SIG-M5 (cell line): ENCODE data around the gene AP1B1.

ENCODE experiments used
- DNase-seq: peaks from one replicate; lab custom pipeline; 2025; lab: John Stamatoyannopoulos, UW

The AP1B1 gene

GRCh38 chr22:29331658-29332300 lies 56.6 kb downstream of the AP1B1 start:
- DNase-seq, result no peak

- DNase-seq, result no peak
Observed at GRCh38 chr22:29331213-29331612, 57.2 kb downstream of the AP1B1 start.

DNA sequence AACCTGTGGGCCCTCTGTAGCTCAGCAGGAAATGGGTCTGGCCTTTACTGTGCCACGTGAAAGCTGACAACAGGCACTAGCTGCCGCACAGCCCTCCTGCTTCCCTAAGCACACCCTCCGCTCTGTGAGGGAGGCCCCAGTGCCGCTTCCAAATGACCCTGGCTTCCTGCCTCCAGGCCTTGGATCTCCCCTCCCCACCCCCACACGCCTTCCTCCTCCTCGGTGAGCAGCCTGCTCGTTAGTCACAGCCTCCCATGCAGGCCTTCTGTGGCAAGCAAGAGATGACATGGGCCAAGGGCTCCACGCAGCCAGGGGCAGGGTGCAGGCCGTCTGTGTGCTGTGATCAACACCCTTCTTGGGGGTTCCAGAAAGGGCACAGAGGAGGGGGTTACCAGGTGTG lies 57.6 kb downstream of the AP1B1 start:
- DNase-seq, result no peak

DNA sequence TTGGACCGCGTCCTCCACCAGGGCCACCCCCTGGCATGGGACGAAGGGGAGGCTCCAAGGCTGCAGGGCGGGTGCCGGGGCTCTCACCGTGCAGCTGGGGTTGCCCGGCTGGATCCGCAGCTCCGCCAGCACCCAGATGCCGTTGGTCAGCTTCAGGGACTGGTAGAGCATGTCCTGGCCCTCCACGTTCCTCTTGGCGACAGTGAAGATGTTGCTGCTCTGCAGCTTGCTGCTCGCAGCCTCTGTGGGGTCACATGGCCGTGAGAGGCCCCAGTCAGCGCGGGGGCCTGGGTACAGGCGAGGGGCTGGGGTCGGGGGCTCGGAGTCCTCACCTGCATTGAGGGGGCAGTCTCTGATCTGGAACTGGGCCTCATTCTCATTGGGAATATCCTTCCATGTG lies 58.1 kb downstream of the AP1B1 start:
- DNase-seq, result no peak

DNA sequence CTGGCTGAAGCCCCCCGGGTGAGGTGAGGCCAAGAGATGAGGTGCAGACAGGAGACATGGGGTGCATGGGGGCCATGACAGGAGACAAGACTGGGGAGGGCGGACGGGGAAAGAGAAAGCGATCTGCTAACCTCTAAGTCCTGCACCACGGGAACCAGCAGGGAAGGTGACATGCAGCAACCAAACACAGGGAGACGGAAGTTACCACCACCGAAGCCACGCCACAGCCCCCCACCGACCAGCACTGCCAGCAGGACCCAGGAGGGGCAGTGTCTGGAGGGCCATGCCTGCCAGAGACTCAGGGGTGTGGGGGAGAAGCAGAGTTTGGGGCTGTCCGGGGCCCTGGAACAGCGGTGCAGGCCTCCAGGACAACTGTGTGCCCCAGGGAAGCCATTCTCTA lies 58.8 kb downstream of the AP1B1 start:
- DNase-seq, result no peak

DNA sequence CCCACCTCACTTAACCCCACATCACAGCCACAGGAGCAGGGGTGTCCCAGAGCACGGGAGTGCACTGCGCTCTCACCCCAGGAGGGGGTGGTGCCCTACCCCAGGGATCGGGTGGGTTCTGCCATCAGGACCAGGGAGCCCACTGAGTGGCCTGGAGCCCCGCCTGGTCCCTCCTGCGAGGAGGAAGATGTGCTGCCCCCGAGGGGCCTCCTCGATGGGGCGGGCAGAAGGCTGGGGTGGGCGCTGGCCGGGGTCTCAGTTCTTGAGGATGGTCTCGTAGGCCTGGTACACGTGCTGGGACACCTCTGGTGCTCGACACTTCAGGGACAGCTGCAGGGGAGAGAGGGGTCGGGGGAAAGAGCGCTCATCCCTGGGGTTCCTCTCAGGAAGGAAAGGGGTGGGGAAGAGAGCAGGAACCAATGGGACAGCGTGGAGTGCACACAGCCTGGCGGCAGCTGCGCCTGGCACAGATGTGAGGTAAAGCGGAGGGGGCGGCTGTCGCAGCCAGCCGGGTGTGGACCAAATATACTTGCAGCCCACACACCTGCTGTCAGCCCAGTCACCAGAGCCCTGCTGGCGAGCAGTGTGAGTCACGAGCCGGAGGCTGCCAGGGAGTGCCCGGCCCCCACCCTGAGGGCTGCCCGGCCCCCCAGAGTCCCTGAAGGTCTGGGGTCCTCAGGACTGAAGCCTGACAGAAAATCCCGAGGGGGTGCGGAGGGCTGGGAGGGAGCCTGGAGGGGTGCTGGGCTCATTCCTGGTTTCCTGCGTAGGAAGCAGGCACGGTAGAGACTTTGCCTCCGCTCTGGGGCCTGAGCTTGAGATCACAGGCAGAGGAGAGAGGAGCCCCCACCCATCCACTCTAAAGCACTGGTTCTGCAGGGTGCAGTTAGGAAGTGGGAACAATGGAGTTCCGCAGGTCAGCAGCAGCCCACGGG lies 59.5 kb downstream of the AP1B1 start:
- no peak for DNase-seq

- DNase-seq, result no peak
Observed at GRCh38 chr22:29328055-29328454, 60.3 kb downstream of the AP1B1 start.

DNA sequence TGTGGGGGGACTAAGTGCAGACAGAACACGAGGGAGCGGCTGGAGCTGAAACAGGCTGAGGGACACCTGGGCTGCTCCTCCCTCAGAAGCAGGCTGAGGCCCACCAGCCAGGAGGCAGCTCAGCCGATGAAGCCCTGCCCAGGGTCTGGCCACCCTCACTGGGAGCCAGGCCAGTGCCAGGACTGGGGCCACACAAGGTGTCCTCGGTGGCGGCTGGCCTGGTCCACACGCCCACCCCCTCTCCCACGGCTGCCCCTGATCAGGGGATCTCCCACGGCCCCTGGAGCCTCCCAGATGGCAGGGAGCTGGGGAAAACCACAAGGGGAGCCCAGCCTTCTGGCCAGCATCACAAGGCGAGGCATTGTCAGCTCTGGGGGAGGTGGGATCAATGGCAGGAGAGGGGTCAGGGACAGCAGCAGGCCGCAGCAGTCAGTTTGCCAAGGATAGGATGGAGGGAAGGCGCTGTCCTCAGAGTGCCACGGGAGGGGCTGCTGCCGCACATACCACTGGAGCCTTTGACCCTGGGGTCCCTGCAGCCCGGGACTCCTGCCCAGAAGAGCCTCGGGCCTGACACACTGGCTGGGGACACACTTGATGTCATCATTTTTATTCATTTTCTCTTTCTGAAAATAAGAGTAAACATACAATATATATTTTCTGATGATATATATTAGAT lies 61.1 kb downstream of the AP1B1 start:
- DNase-seq, result no peak

DNA sequence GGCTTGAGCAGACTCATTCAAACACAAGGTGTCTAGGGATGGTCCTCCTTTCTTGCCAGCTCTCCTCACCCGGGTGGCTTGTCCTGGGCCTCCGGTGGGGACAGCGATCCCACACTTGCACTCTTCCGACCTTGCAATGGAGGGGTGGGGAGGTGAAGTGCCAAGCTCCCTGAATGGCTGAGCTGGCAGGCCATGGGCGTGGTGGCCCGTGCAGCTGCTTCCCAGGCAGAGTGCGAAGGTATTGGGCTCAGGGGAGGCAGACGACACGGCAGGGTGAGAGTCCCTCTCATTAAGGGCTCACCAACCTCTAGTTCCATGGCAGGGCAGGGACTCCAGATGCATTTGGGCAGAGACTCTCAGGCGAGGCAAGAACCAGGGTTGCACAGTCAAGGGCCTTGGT lies 61.9 kb downstream of the AP1B1 start:
- no peak for DNase-seq

GRCh38 chr22:29325785-29326315 lies 62.5 kb downstream of the AP1B1 start:
- no peak for DNase-seq

DNA sequence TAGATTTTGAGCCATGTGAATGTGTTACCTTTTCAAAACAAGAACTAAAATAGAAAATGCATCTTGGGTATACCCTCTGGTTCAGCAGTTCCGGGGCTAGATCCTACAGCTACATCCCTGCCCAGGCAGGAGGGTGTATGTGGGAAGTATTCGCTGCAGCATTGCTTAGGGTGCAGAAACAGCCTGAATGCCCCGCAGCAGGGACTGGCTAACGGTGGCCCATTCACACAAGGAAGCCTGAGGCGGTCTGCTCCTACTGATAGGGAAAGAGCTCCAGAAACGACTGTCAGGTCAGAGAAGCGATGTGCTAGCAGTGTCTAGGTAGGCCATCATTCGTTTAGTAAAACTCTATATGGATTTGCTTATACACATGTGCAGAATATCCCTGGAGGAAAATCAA lies 63.0 kb downstream of the AP1B1 start:
- DNase-seq, result no peak

DNA sequence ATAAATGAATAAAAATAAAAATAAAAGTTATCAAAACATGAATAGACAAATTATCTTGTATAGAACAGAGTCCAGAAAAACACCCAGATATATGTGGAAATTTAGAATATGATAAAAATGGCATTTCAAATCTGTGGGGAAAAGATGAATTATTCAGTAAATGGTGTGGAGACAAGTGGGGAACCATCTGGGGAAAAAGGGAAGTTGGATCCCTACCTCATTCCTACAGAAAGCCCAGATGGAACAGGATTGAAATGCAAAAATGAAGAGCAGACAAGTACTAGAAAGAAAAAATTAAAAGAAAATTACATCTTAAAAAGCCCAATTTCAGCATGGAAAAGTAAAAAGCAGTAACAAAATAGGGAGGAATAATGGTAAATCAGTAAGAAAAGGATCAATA lies 64.7 kb downstream of the AP1B1 start:
- no peak for DNase-seq

DNA sequence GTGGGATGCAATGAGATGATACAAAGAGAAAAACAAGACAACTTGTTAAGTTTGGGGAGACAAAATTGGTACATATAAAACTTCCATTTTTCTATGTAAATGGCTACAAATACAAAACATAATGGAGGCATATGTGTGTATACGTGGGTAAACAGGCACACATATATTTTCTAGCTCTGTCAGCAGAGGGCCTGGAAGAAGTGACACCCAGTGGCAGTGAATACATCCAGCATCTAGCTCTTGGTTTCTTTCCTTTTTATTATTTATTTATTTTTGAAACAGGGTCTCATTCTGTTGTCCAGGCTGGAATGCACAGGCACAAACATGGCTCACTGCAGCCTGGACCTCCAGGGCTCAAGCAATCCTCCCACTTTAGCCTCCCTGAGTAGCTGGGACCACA lies 67.8 kb downstream of the AP1B1 start:
- DNase-seq, result no peak

GRCh38 chr22:29319072-29319471 lies 69.3 kb downstream of the AP1B1 start:
- no peak for DNase-seq

- no peak for DNase-seq
Observed at GRCh38 chr22:29317827-29318454, 70.4 kb downstream of the AP1B1 start.

DNA sequence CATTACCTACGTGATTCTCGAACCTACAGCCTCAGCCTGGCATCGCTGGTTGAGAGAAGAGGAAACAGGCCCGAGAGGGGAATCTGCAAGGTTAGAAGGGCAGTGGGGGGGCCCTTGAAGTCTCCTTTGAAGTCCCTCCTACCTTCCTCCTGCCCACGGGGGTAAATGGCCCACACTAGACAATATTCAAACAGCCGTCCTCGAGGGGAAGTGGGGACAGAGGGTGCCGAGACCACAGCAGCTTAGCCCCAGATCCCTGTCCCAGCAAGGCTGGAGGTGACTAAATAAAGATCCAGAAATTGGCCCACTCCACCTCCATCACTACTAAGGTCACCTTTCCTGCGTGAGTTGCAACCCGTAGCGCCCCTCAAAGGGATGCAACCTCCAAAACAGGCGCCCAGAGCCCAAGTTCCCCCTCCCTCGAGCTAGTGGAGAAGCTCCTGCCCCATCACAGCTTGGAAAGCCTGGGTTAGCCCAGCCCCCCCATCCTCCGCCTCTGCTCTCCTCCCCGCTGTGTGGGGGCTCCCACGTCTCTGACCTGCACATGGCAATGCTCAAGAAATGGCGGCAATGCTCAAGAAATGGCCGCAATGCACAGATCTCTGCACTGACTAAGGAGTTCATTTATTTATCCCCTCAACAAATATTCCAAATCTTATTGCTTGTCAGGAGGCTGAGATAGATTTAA lies 72.1 kb downstream of the AP1B1 start:
- no peak for DNase-seq

DNA sequence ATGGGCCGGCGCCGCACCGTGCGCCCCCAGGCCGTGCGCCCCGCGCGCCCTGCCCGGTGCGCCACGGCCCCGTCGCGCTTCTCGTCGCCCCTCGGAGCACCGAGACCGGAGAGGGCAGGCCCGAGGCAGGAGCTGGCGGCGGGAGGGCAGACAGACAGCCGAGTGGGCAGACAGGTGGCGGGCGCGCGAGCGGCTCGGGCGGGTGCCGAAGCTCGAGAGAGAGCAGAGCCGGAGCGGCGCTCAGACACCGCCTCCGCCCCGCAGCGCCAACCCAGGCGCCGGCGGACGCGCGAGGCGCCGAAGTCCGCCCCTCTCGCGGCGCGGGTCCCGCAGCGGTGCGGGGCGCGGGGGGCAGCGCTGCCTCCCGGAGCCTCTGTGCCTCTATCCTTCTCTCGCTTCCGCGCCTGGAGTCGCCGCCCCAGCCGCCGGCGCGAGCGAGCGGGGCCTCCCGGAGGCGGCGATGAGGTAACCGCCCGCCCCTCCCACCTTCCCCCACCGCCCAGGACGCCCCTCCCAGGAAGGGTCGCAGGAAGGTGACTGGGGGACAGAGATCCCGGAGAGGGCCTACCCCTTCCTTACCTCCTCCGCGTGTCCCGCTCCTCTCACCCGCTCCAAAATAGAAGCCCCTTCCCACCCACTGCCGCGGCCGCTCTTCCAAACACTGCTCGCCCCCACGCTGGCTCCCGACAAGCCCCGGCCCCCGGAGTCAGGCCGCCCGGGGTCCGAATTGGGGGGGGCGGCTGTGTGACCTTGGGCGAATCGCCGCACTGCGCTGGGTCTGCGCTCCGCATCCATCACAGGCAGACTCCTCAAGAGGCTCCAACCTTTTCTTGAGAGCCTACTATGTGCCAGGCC lies 72.9 kb downstream of the AP1B1 start, which contains the start of gene RASL10A:
Gene RASL10A, minus strand, starts transcription at position 412 of the 855 bp plus-strand sequence. CDS start 451 bp downstream, outside the sequence.
- DNase-seq, result no peak

DNA sequence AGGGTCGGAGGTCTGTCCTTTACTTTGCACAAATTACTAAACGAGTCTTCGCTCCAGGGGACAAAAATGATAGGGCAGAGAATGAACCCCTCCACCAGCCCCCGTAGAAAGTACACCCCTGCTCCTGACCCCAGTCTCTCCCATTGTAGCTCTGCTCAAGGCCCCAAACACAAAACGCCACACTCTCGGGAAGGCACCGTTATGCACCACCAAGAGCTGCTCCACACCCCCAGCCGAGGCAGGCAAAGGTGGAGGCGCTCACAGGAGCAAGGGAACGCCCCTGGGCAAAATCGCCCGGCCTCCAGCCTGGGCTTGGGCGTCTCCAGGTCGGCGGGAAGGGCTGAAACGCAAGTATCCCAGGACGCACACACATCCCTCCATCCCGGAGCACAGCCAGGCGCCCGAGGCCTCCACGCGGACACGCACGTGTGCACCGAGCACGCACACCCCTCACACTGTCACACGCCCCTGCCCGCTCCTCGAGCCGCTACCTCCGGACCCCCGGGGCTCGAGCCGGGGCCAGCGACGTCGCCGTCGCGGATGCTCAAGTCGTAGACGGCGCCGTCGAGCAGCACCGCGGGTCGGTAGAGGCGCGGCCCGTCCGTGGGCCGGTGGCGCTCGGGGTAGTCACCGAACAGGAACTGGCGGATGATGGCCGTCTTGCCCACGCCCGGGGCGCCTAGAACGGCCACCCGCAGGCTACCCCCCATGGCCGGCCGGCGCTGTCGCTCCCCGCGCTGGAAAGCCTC lies 73.7 kb downstream of the AP1B1 start:
- no peak for DNase-seq

GRCh38 chr22:29313576-29314466 lies 74.5 kb downstream of the AP1B1 start:
- DNase-seq, result no peak
